ENCODE measurements around the gene CD300LF. TPM values are rescaled to one million over a fixed set of nuclear protein-coding genes. Genes with fewer than 3 reads are reported as not detected.

CD300LF gene
- total RNA-seq, 3 donors from 2014 or later (not counting 1 experiment from before 2014, with no cell fraction given), result 1.9 to 10.6 (median 8.7) TPM

DNA sequence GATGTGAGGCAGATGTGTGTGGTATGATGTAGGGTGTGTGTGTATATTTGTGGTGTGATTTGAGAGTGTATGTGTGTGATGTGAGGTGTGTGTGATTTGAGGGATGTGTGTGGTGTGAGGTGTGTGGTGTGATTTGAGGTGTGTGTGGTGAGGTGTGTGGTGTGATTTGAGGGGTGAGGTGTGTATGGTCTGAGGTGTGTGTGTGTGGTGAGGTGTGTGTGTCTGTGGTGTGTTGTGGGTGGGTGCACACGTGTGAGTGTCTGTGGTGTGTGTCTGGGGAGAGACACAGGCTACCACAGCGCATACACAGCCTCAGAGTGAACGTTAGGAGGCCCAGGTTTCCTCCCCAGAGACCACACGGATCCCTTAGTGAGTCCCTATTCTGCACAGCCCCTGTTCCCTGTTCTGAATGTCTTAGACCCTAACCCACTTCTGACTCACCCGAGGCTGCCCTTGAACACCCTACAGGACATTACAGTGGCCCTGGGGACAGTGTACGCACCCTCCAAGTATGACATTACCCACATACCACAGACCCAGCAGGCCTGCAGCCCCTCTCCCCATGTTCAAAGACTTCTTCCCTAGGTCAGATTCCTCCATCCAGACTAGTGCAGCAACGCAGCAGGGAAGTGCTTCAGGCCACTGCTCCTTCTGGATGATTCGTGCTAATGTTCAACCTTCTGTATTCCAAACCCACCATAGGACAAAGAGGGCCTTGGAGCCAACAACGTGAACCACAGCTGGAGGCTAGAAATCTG lies 20.8 kb upstream of the CD300LF start:
- Mint-ChIP-seq H3K4me3 (peak overlapping the region; percentile 41), H3K27ac (no peak overlapping the region), H3K4me1 (peaks cover 6 to 13% of the 10 kb centered on the region in 2 donors), H3K9me3 (no peaks in the 10 kb centered on the region), H3K27me3 (ENCODE audit: low read depth in 2 of 2) (peaks cover 0 to 4% of the 10 kb centered on the region in 2 donors), H3K36me3 (no peaks in the 10 kb centered on the region)
- Histone ChIP-seq H3K27me3 (ENCODE audit: control insufficient read depth, insufficient read depth, low read length) (no peaks in the 10 kb centered on the region), H3K4me3 (ENCODE audit: low read length) (no peak overlapping the region), H3K36me3 (ENCODE audit: control insufficient read depth, insufficient read depth, low read length) (no peaks in the 10 kb centered on the region), H3K9me3 (ENCODE audit: control insufficient read depth, insufficient read depth, low read length) (peaks cover 7% of the 10 kb centered on the region), H3K27ac (ENCODE audit: low read length) (no peak overlapping the region), H3K4me1 (ENCODE audit: control insufficient read depth, insufficient read depth, low read length) (peaks cover 89% of the 10 kb centered on the region)
- DNase-seq, result peak; percentile 51 to 72
- TF ChIP-seq, protein P1, sequence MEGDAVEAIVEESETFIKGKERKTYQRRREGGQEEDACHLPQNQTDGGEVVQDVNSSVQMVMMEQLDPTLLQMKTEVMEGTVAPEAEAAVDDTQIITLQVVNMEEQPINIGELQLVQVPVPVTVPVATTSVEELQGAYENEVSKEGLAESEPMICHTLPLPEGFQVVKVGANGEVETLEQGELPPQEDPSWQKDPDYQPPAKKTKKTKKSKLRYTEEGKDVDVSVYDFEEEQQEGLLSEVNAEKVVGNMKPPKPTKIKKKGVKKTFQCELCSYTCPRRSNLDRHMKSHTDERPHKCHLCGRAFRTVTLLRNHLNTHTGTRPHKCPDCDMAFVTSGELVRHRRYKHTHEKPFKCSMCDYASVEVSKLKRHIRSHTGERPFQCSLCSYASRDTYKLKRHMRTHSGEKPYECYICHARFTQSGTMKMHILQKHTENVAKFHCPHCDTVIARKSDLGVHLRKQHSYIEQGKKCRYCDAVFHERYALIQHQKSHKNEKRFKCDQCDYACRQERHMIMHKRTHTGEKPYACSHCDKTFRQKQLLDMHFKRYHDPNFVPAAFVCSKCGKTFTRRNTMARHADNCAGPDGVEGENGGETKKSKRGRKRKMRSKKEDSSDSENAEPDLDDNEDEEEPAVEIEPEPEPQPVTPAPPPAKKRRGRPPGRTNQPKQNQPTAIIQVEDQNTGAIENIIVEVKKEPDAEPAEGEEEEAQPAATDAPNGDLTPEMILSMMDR (IDR thresholded peaks at IDR 0.05), result no peak
- intact Hi-C loops (cut with micrococcal nuclease), result no loop called here
- WGBS (ENCODE audit: insufficient coverage), result 53% methylated on average over 9 of the region's 9 CpGs
- ATAC-seq, result no peak

DNA sequence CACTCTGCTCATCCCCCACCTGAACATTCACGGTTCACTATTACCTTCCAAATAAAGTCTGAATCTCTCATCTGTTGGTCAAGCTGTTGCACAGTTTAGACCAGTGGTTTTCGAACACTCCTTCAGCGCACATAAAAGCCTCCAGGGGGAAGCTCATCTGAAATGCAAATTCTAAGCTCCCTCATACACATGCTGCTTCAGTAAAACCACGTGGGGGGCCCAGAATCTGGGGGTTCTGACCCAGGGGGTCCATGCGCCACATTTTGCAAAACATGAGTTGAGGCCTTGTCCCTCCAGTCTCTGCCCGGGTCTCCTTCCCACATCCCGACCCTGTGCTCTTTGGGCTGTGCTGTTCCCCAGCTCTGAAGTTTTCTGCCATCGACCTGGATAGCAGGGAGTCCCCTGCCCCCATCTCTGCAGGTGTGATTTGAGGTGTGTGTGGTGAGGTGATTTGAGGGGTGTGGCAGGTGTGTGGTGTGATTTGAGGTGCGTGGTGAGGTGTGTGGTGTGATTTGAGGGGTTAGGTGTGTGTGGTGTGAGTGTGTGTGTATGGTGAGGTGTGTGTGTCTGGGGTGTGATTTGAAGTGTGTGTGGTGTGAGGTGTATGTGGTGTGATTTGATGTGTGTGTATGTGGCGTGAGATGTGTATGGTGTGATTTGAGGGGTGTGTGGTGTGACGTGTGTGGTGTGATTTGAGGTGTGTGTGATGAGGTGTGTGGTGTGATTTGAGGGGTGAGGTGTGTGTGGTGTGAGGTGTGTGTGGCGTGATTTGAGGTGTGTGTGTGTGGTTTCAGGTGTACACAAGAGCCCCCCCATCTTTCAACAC lies 19.5 kb upstream of the CD300LF start:
- peaks cover 5 to 7% of the 10 kb centered on the region in 2 donors for H3K4me1 Mint-ChIP-seq
- TF ChIP-seq, protein P1 (IDR thresholded peaks at IDR 0.05), result no peak
- no peak overlapping the region for H3K27ac Mint-ChIP-seq
- Histone ChIP-seq H3K9me3 (ENCODE audit: control insufficient read depth, insufficient read depth, low read length) (peaks cover 7% of the 10 kb centered on the region), H3K4me3 (ENCODE audit: low read length) (no peak overlapping the region), H3K27ac (ENCODE audit: low read length) (no peak overlapping the region), H3K36me3 (ENCODE audit: control insufficient read depth, insufficient read depth, low read length) (no peaks in the 10 kb centered on the region), H3K27me3 (ENCODE audit: control insufficient read depth, insufficient read depth, low read length) (no peaks in the 10 kb centered on the region), H3K4me1 (ENCODE audit: control insufficient read depth, insufficient read depth, low read length) (peaks cover 76% of the 10 kb centered on the region)
- H3K36me3 Mint-ChIP-seq, result no peaks in the 10 kb centered on the region
- ATAC-seq (no peak), DNase-seq (peak in 1 of 2 donors; percentile 44)
- no peak overlapping the region for H3K4me3 Mint-ChIP-seq
- intact Hi-C loops (cut with micrococcal nuclease), result no loop called here
- WGBS (ENCODE audit: insufficient coverage), result 65% methylated on average over 12 of the region's 12 CpGs
- peaks cover 0 to 4% of the 10 kb centered on the region in 2 donors for H3K27me3 Mint-ChIP-seq (ENCODE audit: low read depth in 2 of 2)
- no peaks in the 10 kb centered on the region for H3K9me3 Mint-ChIP-seq

DNA sequence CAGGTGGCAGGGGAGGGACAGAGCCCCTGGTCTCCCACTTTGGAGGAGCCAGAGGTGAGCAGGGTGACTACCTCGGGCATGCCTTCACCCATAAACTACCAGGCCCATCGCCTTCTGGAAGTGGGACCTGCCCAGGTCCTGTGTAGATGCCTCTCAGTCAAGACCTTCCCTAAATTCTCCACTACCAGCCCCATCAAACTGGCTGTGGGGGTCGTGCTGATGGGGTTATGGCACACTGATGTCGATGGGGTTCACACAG lies 18.6 kb upstream of the CD300LF start:
- Histone ChIP-seq H3K9me3 (ENCODE audit: control insufficient read depth, insufficient read depth, low read length) (peaks cover 7% of the 10 kb centered on the region), H3K27me3 (ENCODE audit: control insufficient read depth, insufficient read depth, low read length) (no peaks in the 10 kb centered on the region), H3K36me3 (ENCODE audit: control insufficient read depth, insufficient read depth, low read length) (no peaks in the 10 kb centered on the region), H3K4me1 (ENCODE audit: control insufficient read depth, insufficient read depth, low read length) (peaks cover 68% of the 10 kb centered on the region), H3K4me3 (ENCODE audit: low read length) (no peak overlapping the region), H3K27ac (ENCODE audit: low read length) (peak overlapping the region; percentile 46)
- ATAC-seq (no peak), DNase-seq (no peak)
- no peak overlapping the region for H3K4me3 Mint-ChIP-seq
- peaks cover 0 to 4% of the 10 kb centered on the region in 2 donors for H3K27me3 Mint-ChIP-seq (ENCODE audit: low read depth in 2 of 2)
- TF ChIP-seq, protein P1 (IDR thresholded peaks at IDR 0.05), result no peak
- WGBS (ENCODE audit: insufficient coverage), result 91% methylated on average over 4 of the region's 4 CpGs
- intact Hi-C loops (cut with micrococcal nuclease), result no loop called here
- no peaks in the 10 kb centered on the region for H3K36me3 Mint-ChIP-seq
- peaks cover 2 to 3% of the 10 kb centered on the region in 2 donors for H3K4me1 Mint-ChIP-seq
- H3K27ac Mint-ChIP-seq, result peak overlapping the region in 1 of 2 donors; percentile 56
- no peaks in the 10 kb centered on the region for H3K9me3 Mint-ChIP-seq
